ENCODE results near the gene SCAP. TPM values are rescaled to one million over a fixed set of nuclear protein-coding genes. Genes with fewer than 3 reads are reported as not detected.

The SCAP gene
- total and polyA plus RNA-seq, 2 of the 4 experiments (the other 2 are of a cell fraction), result 25.3 to 34.6 TPM

- 100% methylated on average over 1 of the region's 9 CpGs; no CpG with 5 or more reads in 1 of the 2 experiments for WGBS, 2 experiments (ENCODE audit: extremely low coverage in 2 of 2, insufficient read length in 1 of 2)
- ATAC-seq (ENCODE audit: low read depth), result no peak
- H3K23ac ChIP-seq (ENCODE audit: low read depth, low read length), result no peak overlapping the region
Measured at GRCh38 chr3:47399531-47400270, 76.0 kb downstream of the SCAP start.

More at GRCh38 chr3:47399531-47400270, 76.0 kb downstream of the SCAP start:
- peak; percentile 32 for DNase-seq
- Histone ChIP-seq H3K56ac (ENCODE audit: extremely low read depth, insufficient read depth, low read length) (no peak overlapping the region), H3K79me1 (ENCODE audit: low read depth in 1 of 2, low read length in 2 of 2) (peaks cover 56 to 79% of the 10 kb centered on the region in 2 experiments), H3K14ac (replicated peaks; ENCODE audit: low read depth, low read length) (0 out of 2 replicates have a peak overlapping the region, but pooled peaks have one; percentile 8), H3K4me3 (ENCODE audit: insufficient read depth, low read depth, low read length) (no peak overlapping the region), H3K27ac (ENCODE audit: insufficient read depth, low read length) (no peak overlapping the region), H3K4me1 (ENCODE audit: control insufficient read depth, insufficient read depth, low read length) (peaks cover 18% of the 10 kb centered on the region), H2BK5ac (ENCODE audit: low read depth, low read length, poor library complexity, severe bottlenecking) (no peak overlapping the region), H3K27me3 (ENCODE audit: control insufficient read depth, insufficient read depth, low read length) (no peaks in the 10 kb centered on the region), H2BK15ac (ENCODE audit: low read depth, low read length) (no peak overlapping the region), H2AK5ac (ENCODE audit: low read depth, low read length) (no peak overlapping the region), H4K91ac (ENCODE audit: insufficient read depth, low read depth, low read length) (no peak overlapping the region), H2AK9ac (replicated peaks; ENCODE audit: low read depth, low read length, poor library complexity) (no peak overlapping the region), H4K5ac (ENCODE audit: low read depth, low read length) (no peak overlapping the region), H4K20me1 (ENCODE audit: insufficient read depth, low read length) (peaks cover 55% of the 10 kb centered on the region), H2AFZ (replicated peaks; ENCODE audit: low read length, poor library complexity) (no peak overlapping the region), H3K4me2 (ENCODE audit: low read depth, low read length) (no peak overlapping the region), H3K9ac (ENCODE audit: low read depth, low read length) (no peak overlapping the region), H3K36me3 (ENCODE audit: control insufficient read depth, insufficient read depth, low read length) (peaks cover 10% of the 10 kb centered on the region), H3K4ac (ENCODE audit: low read depth, low read length) (no peak overlapping the region), H3K9me1 (ENCODE audit: insufficient read depth, low read length) (peaks cover 25% of the 10 kb centered on the region), H2BK120ac (ENCODE audit: low read depth, low read length) (no peak overlapping the region), H2BK20ac (ENCODE audit: low read depth, low read length) (no peak overlapping the region), H3K18ac (ENCODE audit: low read depth, low read length) (no peak overlapping the region), H3K9me3 (ENCODE audit: control insufficient read depth, insufficient read depth, low read length) (no peaks in the 10 kb centered on the region), H4K8ac (ENCODE audit: low read depth in 2 of 2, low read length in 2 of 2) (no peak overlapping the region)
- dilution Hi-C loops (cut with HindIII; ENCODE audit: low sequenced_read_pairs, unreplicated experiment), result no loop called here
- no peak for TF ChIP-seq MAFK (IDR thresholded peaks at IDR 0.05; ENCODE audit: low read depth, low read length)
- 0 out of 2 replicates have a peak, but pooled peaks have one; percentile 4 for TF ChIP-seq FOS (IDR thresholded peaks at IDR 0.05; ENCODE audit: low read depth, low read length)
- no peak for TF ChIP-seq POLR2A (IDR thresholded peaks at IDR 0.05; ENCODE audit: low read depth, low read length)
- in situ Hi-C loops (cut with MboI; ENCODE audit: low sequenced_read_pairs), result no loop called here
- BruUV-seq (replicated peaks), result no TSS peak
- ChIA-PET POLR2A (ENCODE audit: unreplicated experiment) (interaction anchor here (1.6 kb wide), 1 partner anchor 19 kb away, joined by 8 read pairs; the partner anchor contains the start of gene PTPN23), CTCF (no interaction called here)
- intact Hi-C loops (cut with micrococcal nuclease), result no loop called here

Measured in IMR-90 (cell line).